ENCODE results near the gene KIF24.
"Not testable (repeated sequence)": the region's sequence is repeated elsewhere in the genome, so short reads cannot be mapped to it uniquely, and the experiment has no call there.

The KIF24 gene

GRCh38 chr9:34321451-34321850, 7.6 kb downstream of the KIF24 start:
- DNase-seq, result no peak

GRCh38 chr9:34318163-34318790, 10.8 kb downstream of the KIF24 start:
- no peak for DNase-seq

GRCh38 chr9:34317436-34317835, 11.6 kb downstream of the KIF24 start:
- DNase-seq, result no peak

- no peak for DNase-seq
Observed at GRCh38 chr9:34311499-34312185, 17.4 kb downstream of the KIF24 start.

GRCh38 chr9:34310215-34310614, 18.9 kb downstream of the KIF24 start:
- DNase-seq, result no peak

GRCh38 chr9:34308316-34308715, 20.8 kb downstream of the KIF24 start:
- not testable (repeated sequence) for DNase-seq

GRCh38 chr9:34301064-34301463, 28.0 kb downstream of the KIF24 start:
- not testable (repeated sequence) for DNase-seq

- DNase-seq, result no peak
Observed at GRCh38 chr9:34292552-34292951, 36.5 kb downstream of the KIF24 start.

- DNase-seq, result no peak
Observed at GRCh38 chr9:34291423-34291822, 37.6 kb downstream of the KIF24 start.

GRCh38 chr9:34291023-34291422, 38.0 kb downstream of the KIF24 start:
- DNase-seq, result no peak

- no peak for DNase-seq
Observed at GRCh38 chr9:34289159-34289558, 39.9 kb downstream of the KIF24 start.

- no peak for DNase-seq
Observed at GRCh38 chr9:34282096-34282495, 47.0 kb downstream of the KIF24 start.

GRCh38 chr9:34279411-34279810, 49.7 kb downstream of the KIF24 start:
- no peak for DNase-seq
